GM18507 (cell line): ENCODE measurements around the gene CRACDL.
"Not testable (repeated sequence)": the region's sequence is repeated elsewhere in the genome, so short reads cannot be mapped to it uniquely, and the experiment has no call there.

Experiments used
- DNase-seq: peaks from one replicate; pipeline ENCODE4 v3.0.0; 2011; ENCODE audit warnings: low read depth; ENCODE audit not compliant: insufficient read length; ENCODE audit errors: extremely low spot score
- FAIRE-seq: peaks from 2 replicates; lab custom pipeline; 2011; peaks lifted over from hg19 to GRCh38; lab: Jason Lieb, UNC

CRACDL gene

GRCh38 chr2:98909317-98910211, 26.5 kb downstream of the CRACDL start:
- DNase-seq = no peak

GRCh38 chr2:98908931-98909316, 27.1 kb downstream of the CRACDL start:
- FAIRE-seq = no peak
- DNase-seq = no peak

More at GRCh38 chr2:98909317-98910211, 26.5 kb downstream of the CRACDL start:
- FAIRE-seq = no peak

- FAIRE-seq (no peak), DNase-seq (no peak)
Measured at GRCh38 chr2:98907966-98908905, 27.8 kb downstream of the CRACDL start.

GRCh38 chr2:98907385-98907784, 28.6 kb downstream of the CRACDL start:
- DNase-seq (no peak), FAIRE-seq (no peak)

- FAIRE-seq (no peak), DNase-seq (no peak)
Measured at GRCh38 chr2:98903767-98904485, 32.1 kb downstream of the CRACDL start.

- DNase-seq = no peak
Measured at GRCh38 chr2:98903064-98903355, 33.0 kb downstream of the CRACDL start.

GRCh38 chr2:98902209-98903063, 33.6 kb downstream of the CRACDL start:
- DNase-seq (no peak), FAIRE-seq (no peak)

More at GRCh38 chr2:98903064-98903355, 33.0 kb downstream of the CRACDL start:
- no peak for FAIRE-seq

GRCh38 chr2:98901702-98902101, 34.3 kb downstream of the CRACDL start:
- FAIRE-seq (no peak), DNase-seq (no peak)

- DNase-seq = no peak
- no peak for FAIRE-seq
Measured at GRCh38 chr2:98901291-98901690, 34.7 kb downstream of the CRACDL start.

GRCh38 chr2:98900721-98901120, 35.3 kb downstream of the CRACDL start:
- FAIRE-seq = no peak
- DNase-seq = no peak

- DNase-seq, FAIRE-seq: not testable (repeated sequence)
Measured at GRCh38 chr2:98899703-98900078, 36.3 kb downstream of the CRACDL start.

GRCh38 chr2:98899041-98899702, 36.9 kb downstream of the CRACDL start:
- FAIRE-seq (no peak), DNase-seq (no peak)

GRCh38 chr2:98898423-98898841, 37.6 kb downstream of the CRACDL start:
- FAIRE-seq = no peak
- no peak for DNase-seq

GRCh38 chr2:98897746-98898145, 38.3 kb downstream of the CRACDL start:
- FAIRE-seq (no peak), DNase-seq (no peak)

- FAIRE-seq = no peak
- no peak for DNase-seq
Measured at GRCh38 chr2:98896944-98897343, 39.1 kb downstream of the CRACDL start.

- no peak for FAIRE-seq
- no peak for DNase-seq
Measured at GRCh38 chr2:98896416-98896815, 39.6 kb downstream of the CRACDL start.

- FAIRE-seq = no peak
- DNase-seq = no peak
Measured at GRCh38 chr2:98895901-98896300, 40.1 kb downstream of the CRACDL start.

- DNase-seq (no peak), FAIRE-seq (no peak)
Measured at GRCh38 chr2:98895221-98895620, 40.8 kb downstream of the CRACDL start.
